Stomach smooth muscle (tissue), 2 donors: Measurements from ENCODE around the gene NUAK1.

ENCODE experiments used
- H3K27ac ChIP-seq: one replicate; pipeline ENCODE4 v1.7.0; 2013; ENCODE audit warnings: mild to moderate bottlenecking, low read length, inconsistent platforms
- H3K27me3 ChIP-seq, 2 donors: one replicate each; pipeline ENCODE4 v1.7.0; 2013; ENCODE audit warnings: low read length in 2 of 2; ENCODE audit not compliant: insufficient read depth in 2 of 2, control insufficient read depth in 1 of 2
- H3K36me3 ChIP-seq, 2 donors: one replicate each; pipeline ENCODE4 v1.7.0; 2013; ENCODE audit warnings: low read length in 2 of 2; ENCODE audit not compliant: control insufficient read depth in 2 of 2, insufficient read depth in 2 of 2
- H3K4me1 ChIP-seq: one replicate; pipeline ENCODE4 v1.7.0; 2013; ENCODE audit warnings: low read length; ENCODE audit not compliant: control insufficient read depth, insufficient read depth
- H3K4me3 ChIP-seq, 2 donors: one replicate each; pipeline ENCODE4 v1.7.0; 2013; ENCODE audit warnings: low read length in 2 of 2
- H3K9ac ChIP-seq, 2 donors: one replicate each; pipeline ENCODE4 v1.7.0; 2013; ENCODE audit warnings: low read length in 2 of 2, mild to moderate bottlenecking in 1 of 2
- H3K9me3 ChIP-seq, 2 donors: one replicate each; pipeline ENCODE4 v1.7.0; 2013; ENCODE audit warnings: low read length in 2 of 2; ENCODE audit not compliant: control insufficient read depth in 2 of 2
- donor health status: healthy.
- donor health status: Pancreatic carcinoma.

The NUAK1 gene

GRCh38 chr12:106090591-106091445, 47.9 kb downstream of the NUAK1 start:
- Histone ChIP-seq H3K9ac (peak overlapping the region in 1 of 2 donors; percentile 29), H3K27ac (peak overlapping the region; percentile 67), H3K36me3 (peaks cover 0 to 2% of the 10 kb centered on the region in 2 donors), H3K4me3 (no peak overlapping the region), H3K4me1 (peaks cover 40% of the 10 kb centered on the region), H3K27me3 (no peaks in the 10 kb centered on the region), H3K9me3 (no peaks in the 10 kb centered on the region)

- no peaks in the 10 kb centered on the region for H3K9me3 ChIP-seq
- H3K27ac ChIP-seq, result peak overlapping the region; percentile 67
- peaks cover 0 to 2% of the 10 kb centered on the region in 2 donors for H3K36me3 ChIP-seq
- no peak overlapping the region for H3K4me3 ChIP-seq
- no peaks in the 10 kb centered on the region for H3K27me3 ChIP-seq
- no peak overlapping the region for H3K9ac ChIP-seq
- peaks cover 40% of the 10 kb centered on the region for H3K4me1 ChIP-seq
These were observed 48.8 kb downstream of the NUAK1 start for GRCh38 chr12:106089935-106090334.

GRCh38 chr12:106088811-106089485, 49.8 kb downstream of the NUAK1 start:
- no peaks in the 10 kb centered on the region for H3K9me3 ChIP-seq
- peaks cover 0 to 2% of the 10 kb centered on the region in 2 donors for H3K36me3 ChIP-seq
- peak overlapping the region in 1 of 2 donors; percentile 8 for H3K4me3 ChIP-seq
- H3K9ac ChIP-seq, result no peak overlapping the region
- H3K27ac ChIP-seq, result peak overlapping the region; percentile 67
- peaks cover 37% of the 10 kb centered on the region for H3K4me1 ChIP-seq
- H3K27me3 ChIP-seq, result no peaks in the 10 kb centered on the region

GRCh38 chr12:106088246-106088808, 50.4 kb downstream of the NUAK1 start:
- Histone ChIP-seq H3K4me1 (peaks cover 35% of the 10 kb centered on the region), H3K27ac (no peak overlapping the region), H3K9me3 (no peaks in the 10 kb centered on the region), H3K27me3 (no peaks in the 10 kb centered on the region), H3K4me3 (peak overlapping the region in 1 of 2 donors; percentile 8), H3K9ac (no peak overlapping the region), H3K36me3 (peaks cover 0 to 6% of the 10 kb centered on the region in 2 donors)

- Histone ChIP-seq H3K36me3 (peaks cover 0 to 6% of the 10 kb centered on the region in 2 donors), H3K4me3 (no peak overlapping the region), H3K4me1 (peaks cover 38% of the 10 kb centered on the region), H3K9me3 (no peaks in the 10 kb centered on the region), H3K27me3 (no peaks in the 10 kb centered on the region), H3K27ac (no peak overlapping the region), H3K9ac (no peak overlapping the region)
These were observed 52.1 kb downstream of the NUAK1 start for GRCh38 chr12:106086696-106087095.

- H3K36me3 ChIP-seq, result peaks cover 0 to 6% of the 10 kb centered on the region in 2 donors
These were observed 53.5 kb downstream of the NUAK1 start for GRCh38 chr12:106085213-106085612.

GRCh38 chr12:106084759-106085158, 54.0 kb downstream of the NUAK1 start:
- Histone ChIP-seq H3K36me3 (peaks cover 0 to 6% of the 10 kb centered on the region in 2 donors), H3K27ac (no peak overlapping the region)

More at GRCh38 chr12:106085213-106085612, 53.5 kb downstream of the NUAK1 start:
- Histone ChIP-seq H3K9ac (no peak overlapping the region), H3K9me3 (no peaks in the 10 kb centered on the region), H3K4me1 (peaks cover 35% of the 10 kb centered on the region), H3K27me3 (no peaks in the 10 kb centered on the region), H3K27ac (no peak overlapping the region), H3K4me3 (no peak overlapping the region)

GRCh38 chr12:106084014-106084671, 54.6 kb downstream of the NUAK1 start:
- Histone ChIP-seq H3K27ac (no peak overlapping the region), H3K27me3 (no peaks in the 10 kb centered on the region), H3K36me3 (peaks cover 0 to 6% of the 10 kb centered on the region in 2 donors)

More at GRCh38 chr12:106084759-106085158, 54.0 kb downstream of the NUAK1 start:
- Histone ChIP-seq H3K4me1 (peaks cover 35% of the 10 kb centered on the region), H3K27me3 (no peaks in the 10 kb centered on the region), H3K4me3 (no peak overlapping the region), H3K9ac (no peak overlapping the region), H3K9me3 (no peaks in the 10 kb centered on the region)

GRCh38 chr12:106082216-106083175, 56.3 kb downstream of the NUAK1 start:
- Histone ChIP-seq H3K36me3 (peaks cover 0 to 6% of the 10 kb centered on the region in 2 donors), H3K27ac (no peak overlapping the region), H3K9me3 (no peaks in the 10 kb centered on the region), H3K4me1 (peaks cover 35% of the 10 kb centered on the region), H3K4me3 (no peak overlapping the region), H3K9ac (no peak overlapping the region), H3K27me3 (no peaks in the 10 kb centered on the region)

More at GRCh38 chr12:106084014-106084671, 54.6 kb downstream of the NUAK1 start:
- Histone ChIP-seq H3K9ac (no peak overlapping the region), H3K4me1 (peaks cover 36% of the 10 kb centered on the region), H3K4me3 (no peak overlapping the region), H3K9me3 (no peaks in the 10 kb centered on the region)
